GM12873 (cell line): Measurements from ENCODE around the gene PLXNA2.

Experiments
- TF ChIP-seq, protein P1 (sequence below): IDR thresholded peaks from 2 replicates; pipeline ENCODE4 v1.5.1; 2012; ENCODE audit warnings: low read depth, mild to moderate bottlenecking, moderate library complexity, low read length, control low read depth; ENCODE audit not compliant: insufficient read depth; ENCODE audit errors: missing control alignments

The PLXNA2 gene

DNA sequence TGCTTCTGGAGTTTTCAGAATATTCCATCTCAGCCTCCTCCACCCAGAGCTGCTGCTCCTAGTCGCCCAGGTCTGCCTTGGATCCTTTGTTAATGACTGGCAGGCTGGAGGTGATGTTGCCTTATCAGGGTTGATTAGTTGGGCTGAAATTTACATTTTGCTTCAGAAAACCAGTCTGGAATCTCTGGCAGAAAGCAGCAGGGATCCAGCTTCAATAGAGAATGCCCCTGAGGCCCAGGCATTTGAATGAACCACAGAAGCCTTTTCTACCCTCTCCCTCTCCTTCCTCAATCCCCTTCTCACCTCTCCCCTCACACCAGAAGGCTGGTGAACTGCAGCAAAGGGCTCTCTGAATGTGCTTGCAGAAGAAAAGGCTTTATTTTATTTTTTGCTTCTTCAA lies 83.2 kb downstream of the PLXNA2 start:
- TF ChIP-seq, protein P1, sequence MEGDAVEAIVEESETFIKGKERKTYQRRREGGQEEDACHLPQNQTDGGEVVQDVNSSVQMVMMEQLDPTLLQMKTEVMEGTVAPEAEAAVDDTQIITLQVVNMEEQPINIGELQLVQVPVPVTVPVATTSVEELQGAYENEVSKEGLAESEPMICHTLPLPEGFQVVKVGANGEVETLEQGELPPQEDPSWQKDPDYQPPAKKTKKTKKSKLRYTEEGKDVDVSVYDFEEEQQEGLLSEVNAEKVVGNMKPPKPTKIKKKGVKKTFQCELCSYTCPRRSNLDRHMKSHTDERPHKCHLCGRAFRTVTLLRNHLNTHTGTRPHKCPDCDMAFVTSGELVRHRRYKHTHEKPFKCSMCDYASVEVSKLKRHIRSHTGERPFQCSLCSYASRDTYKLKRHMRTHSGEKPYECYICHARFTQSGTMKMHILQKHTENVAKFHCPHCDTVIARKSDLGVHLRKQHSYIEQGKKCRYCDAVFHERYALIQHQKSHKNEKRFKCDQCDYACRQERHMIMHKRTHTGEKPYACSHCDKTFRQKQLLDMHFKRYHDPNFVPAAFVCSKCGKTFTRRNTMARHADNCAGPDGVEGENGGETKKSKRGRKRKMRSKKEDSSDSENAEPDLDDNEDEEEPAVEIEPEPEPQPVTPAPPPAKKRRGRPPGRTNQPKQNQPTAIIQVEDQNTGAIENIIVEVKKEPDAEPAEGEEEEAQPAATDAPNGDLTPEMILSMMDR = no peak

DNA sequence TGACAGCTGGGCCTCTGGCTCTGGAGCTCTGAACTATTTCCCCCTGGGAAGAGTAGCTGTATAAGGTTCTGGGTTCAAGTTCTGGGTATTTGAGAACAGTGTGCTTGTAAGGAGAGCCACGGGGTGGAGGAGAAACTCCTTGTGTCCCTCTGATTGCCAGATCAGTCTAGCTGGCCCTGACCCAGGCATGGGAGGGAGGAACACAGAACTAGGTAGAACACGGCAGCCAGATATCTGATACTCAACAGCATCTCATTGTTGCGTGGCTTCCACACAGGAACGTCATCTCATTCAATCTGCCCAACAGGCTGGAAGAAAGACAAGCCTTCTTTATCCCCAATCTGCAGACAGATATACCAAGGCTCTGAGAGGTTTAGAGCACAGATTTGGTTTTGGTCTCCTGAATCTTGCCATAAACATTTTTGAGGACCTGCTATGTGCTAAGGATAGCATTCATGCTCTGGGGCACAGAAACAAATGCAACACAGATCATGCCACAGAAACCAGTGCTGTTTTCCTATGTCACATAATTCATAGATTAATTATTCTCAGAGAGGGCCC lies 83.8 kb downstream of the PLXNA2 start:
- TF ChIP-seq, protein P1 = no peak

DNA sequence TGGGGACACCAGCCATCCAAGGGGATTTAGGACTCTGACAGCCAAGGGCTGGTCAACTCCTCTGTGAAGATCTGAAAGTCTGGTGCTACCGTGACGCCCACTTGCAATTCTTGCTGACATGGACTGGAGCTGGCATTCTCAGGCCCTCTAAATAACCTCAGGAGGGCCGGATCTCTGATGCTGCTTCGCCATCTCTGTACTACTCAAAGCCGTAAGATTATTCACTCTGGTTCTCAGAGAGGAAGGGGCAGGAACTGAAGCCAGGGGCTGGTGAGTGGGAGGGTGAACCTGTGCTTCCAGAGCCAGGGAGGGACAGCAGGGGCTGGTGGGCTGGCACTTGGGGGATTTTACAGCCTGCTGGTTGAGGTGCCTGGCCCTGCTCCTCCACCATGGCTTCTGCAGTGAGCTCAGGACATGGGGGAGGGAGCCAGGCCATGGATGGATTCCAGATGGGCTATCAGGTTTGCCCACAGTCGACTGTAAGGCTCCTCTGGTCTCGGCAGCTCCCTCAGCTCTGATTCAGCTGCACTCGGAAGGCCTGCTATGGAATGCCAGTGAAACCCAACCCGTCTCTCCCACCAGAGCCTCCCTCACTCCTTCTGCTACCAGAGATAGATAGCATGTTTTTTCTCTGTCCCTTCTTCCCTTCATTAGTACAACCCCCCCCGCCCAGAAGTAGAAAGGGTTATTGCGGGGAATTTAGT lies 84.5 kb downstream of the PLXNA2 start:
- TF ChIP-seq, protein P1 = no peak

DNA sequence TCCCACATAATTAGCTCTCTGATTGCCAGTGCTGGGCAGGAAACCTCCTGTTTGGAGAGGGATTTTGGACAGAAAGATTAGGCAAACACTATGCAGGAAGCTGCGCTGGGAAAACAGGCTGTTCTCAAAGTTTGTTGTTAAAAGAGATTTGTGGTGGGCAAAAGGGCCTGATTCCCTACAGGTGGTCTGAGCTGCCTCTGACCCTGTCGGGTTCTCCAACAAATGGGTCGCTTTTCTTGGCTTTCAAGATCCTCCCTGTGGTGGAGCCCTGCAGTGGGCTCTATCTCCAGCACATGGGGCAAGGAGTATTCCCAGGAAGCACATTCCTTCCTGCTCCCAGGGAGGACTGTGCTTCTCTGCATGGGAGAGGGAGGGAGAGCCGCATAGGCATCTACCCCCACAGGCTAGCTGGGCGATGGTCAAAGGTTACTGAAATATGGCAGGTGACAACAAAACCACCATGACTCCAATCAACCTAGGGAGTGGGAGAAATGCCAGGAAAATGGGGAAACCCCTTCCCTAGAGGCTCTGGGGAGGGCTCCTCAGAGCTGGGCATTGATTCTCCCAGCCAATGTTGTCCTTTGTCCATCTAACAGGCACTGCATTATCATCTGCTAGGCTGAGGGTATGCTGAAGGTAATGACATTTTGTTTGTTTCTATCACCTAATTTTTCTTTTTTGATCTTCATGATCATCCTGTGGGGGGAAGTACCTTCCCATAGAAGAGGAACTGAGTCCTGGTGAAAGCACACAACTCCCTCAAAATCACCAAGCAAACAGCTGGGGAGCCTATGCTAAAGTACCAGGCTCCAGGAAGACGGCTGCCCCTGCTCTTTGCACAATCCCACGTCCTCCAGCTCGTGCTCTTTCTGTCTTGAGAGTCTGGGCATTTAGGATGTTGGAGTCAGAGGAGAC lies 85.3 kb downstream of the PLXNA2 start:
- TF ChIP-seq, protein P1 = no peak

DNA sequence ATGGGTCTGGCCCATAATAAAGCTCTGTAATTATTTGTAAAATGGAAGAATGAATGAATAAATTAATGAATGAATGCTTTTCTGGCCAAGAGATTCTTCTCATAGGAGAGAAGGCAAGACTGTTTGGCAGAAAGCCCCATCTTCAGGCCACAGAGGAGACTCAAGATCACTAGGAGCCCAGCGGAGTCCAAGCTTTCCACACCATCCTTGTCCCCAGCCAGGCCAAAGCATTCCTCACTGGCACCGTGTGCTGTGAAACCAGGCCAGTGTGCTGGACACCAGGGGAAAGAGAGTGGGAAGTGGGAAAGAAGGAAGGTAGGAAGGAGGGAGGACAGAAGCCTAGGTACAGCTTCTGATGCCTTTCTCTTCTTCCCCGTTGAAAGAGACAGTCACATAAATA lies 86.4 kb downstream of the PLXNA2 start:
- TF ChIP-seq, protein P1 = no peak

DNA sequence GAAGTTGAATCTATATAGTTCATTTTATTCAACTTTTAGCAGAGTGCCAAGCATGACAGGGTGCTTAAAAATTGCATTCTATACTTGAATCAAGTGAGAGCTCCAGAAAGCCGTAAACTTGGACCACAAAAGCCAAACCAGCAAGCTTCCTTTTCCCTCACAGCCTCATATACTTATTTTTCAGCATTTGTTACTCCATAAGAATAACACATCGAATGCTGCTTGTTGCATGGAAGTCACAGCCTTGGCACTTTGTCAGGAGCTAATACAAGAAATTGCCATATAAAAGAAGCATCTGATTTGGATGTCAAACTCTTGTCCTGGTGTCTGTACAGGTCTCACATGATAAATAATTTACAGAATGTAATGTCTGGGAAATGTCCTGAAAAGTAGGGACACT lies 87.4 kb downstream of the PLXNA2 start:
- TF ChIP-seq, protein P1 = no peak

DNA sequence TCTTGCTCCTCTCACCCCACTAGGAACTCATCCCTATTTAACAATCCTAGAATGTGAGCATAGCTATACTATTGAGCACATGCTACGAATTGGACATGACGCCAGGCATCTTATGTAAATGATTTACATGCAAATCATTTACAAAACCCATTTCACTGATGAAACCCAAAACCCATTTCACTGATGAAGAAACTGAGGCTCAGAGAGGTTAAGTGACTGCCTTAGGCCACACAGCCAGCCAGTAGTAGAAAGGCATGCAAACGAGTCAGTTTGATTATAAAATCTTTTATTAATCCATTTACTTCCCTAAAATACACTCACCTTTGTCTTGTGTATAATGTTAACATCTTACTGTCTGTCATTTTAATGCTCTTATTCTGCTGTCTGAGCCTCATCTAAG lies 87.9 kb downstream of the PLXNA2 start:
- TF ChIP-seq, protein P1 = no peak
